GM12878 (cell line): Measurements from ENCODE around the gene SLC22A12. TPM values are rescaled to one million over a fixed set of nuclear protein-coding genes. Genes with fewer than 3 reads are reported as not detected.

Experiments
- ATAC-seq: fragments of 200-7000 bp; cut with Tn5 transposase; 3 replicates; pipeline ENCODE4 v1.9.1; 2020; ENCODE audit warnings: mild to moderate bottlenecking, moderate library complexity
- BruUV-seq: library from RNA; stranded (reverse); fragments of 400-500 nt; replicated peaks from 2 replicates; lab custom pipeline; 2021; lab: Mats Ljungman, UMichigan
- CTCF ChIA-PET: fragments of 300-600 bp; sonication (Branson Sonifier 250); formaldehyde crosslinking; extraction: SDS; loops from one replicate; lab custom pipeline; 2021; ENCODE audit warnings: inconsistent platforms; lab: Yijun Ruan, JAX
- POLR2A ChIA-PET: fragments of 350-600 bp; formaldehyde crosslinking; extraction: SDS; loops from one replicate; lab custom pipeline; 2021; ENCODE audit warnings: inconsistent platforms; lab: Charles Lee
- RAD21 ChIA-PET: fragments of 300-600 bp; sonication (Branson Sonifier 250); formaldehyde crosslinking; loops from one replicate; lab custom pipeline; 2023; ENCODE audit warnings: antibody characterized with exemption; ENCODE audit not compliant: unreplicated experiment; lab: Charles Lee
- SMC1A ChIA-PET: fragments of 300-600 bp; sonication (Branson Sonifier 250); formaldehyde crosslinking; loops from one replicate; lab custom pipeline; 2023; ENCODE audit not compliant: unreplicated experiment, uncharacterized antibody; lab: Charles Lee
- DNase-seq: peaks from one replicate; pipeline ENCODE4 v3.0.0-alpha.2; 2011; ENCODE audit warnings: low read depth, low spot score
- FAIRE-seq: peaks from 3 replicates; lab custom pipeline; 2011; peaks lifted over from hg19 to GRCh38; lab: Jason Lieb, UNC
- H2AFZ ChIP-seq: 2 replicates; pipeline ENCODE4 v1.6.0; 2011; ENCODE audit warnings: low read depth, low read length, control low read depth; ENCODE audit not compliant: control insufficient read depth
- H3K27ac ChIP-seq: 2 replicates; pipeline ENCODE4 v1.5.1; 2011; ENCODE audit warnings: control low read depth; ENCODE audit not compliant: control insufficient read depth, insufficient read depth
- H3K27me3 ChIP-seq, 2 experiments: replicated peaks in 1 of 2; 2 replicates each; pipeline versions ENCODE4 v1.6.0 to v1.6.1; 2011; ENCODE audit warnings: low read length in 1 of 2; ENCODE audit not compliant: control insufficient read depth in 2 of 2, insufficient read depth in 2 of 2
- H3K36me3 ChIP-seq, 2 experiments: 2 replicates each; pipeline ENCODE4 v1.5.1; 2011; ENCODE audit warnings: low read length in 1 of 2; ENCODE audit not compliant: control insufficient read depth in 2 of 2, insufficient read depth in 2 of 2
- H3K4me1 ChIP-seq: 2 replicates; pipeline ENCODE4 v1.6.1; 2011; ENCODE audit warnings: mild to moderate bottlenecking, low read length, moderate library complexity, mixed read lengths; ENCODE audit not compliant: control insufficient read depth, insufficient read depth
- H3K4me2 ChIP-seq: 2 replicates; pipeline ENCODE4 v1.6.0; 2011; ENCODE audit warnings: control low read depth; ENCODE audit not compliant: control insufficient read depth, insufficient read depth
- H3K4me3 ChIP-seq: fragments of 200-600 bp; sonication (generic); 2 replicates; pipeline ENCODE4 v1.5.1; 2016
- H3K79me2 ChIP-seq: 2 replicates; pipeline ENCODE4 v1.6.0; 2011; ENCODE audit warnings: low read length; ENCODE audit not compliant: control insufficient read depth, insufficient read depth
- H3K9ac ChIP-seq: 2 replicates; pipeline ENCODE4 v1.8.0; 2011; ENCODE audit warnings: low read length, control low read depth, mixed read lengths; ENCODE audit not compliant: control insufficient read depth, insufficient read depth
- H3K9me3 ChIP-seq: replicated peaks from 3 replicates; pipeline ENCODE4 v1.5.1; 2011; ENCODE audit warnings: mild to moderate bottlenecking, low read length; ENCODE audit not compliant: control insufficient read depth, insufficient read depth
- H4K20me1 ChIP-seq: 2 replicates; pipeline ENCODE4 v1.6.0; 2011; ENCODE audit not compliant: control insufficient read depth, insufficient read depth
- BCL11A ChIP-seq: IDR thresholded peaks from 2 replicates; pipeline ENCODE4 v1.6.1; 2011; ENCODE audit warnings: low read depth, low read length
- CTCF ChIP-seq, 3 experiments: IDR thresholded peaks in 2 of 3; conservative IDR thresholded peaks in 1 of 3; 2 replicates each; pipeline ENCODE4 v1.5.1; 2011; ENCODE audit warnings: low read depth in 3 of 3, low read length in 3 of 3, mild to moderate bottlenecking in 3 of 3, control low read depth in 2 of 3, moderate library complexity in 2 of 3, inconsistent platforms in 1 of 3, mixed read lengths in 1 of 3; ENCODE audit not compliant: control insufficient read depth in 2 of 3, insufficient read depth in 1 of 3; ENCODE audit errors: extremely low read depth in 1 of 3
- EP300 ChIP-seq, 2 experiments: fragments of 150-350 bp in 1 of 2; IDR thresholded peaks; 2 replicates each; pipeline ENCODE4 v1.6.1; 2011 to 2012; ENCODE audit warnings: low read depth in 2 of 2, low read length in 2 of 2, borderline replicate concordance in 1 of 2, improper control_type of control experiment in 1 of 2, inconsistent platforms in 1 of 2; ENCODE audit not compliant: control insufficient read depth in 1 of 2
- FOXK2 ChIP-seq: fragments of 450-650 bp; IDR thresholded peaks from 2 replicates; pipeline ENCODE4 v1.6.1; 2017; ENCODE audit warnings: mild to moderate bottlenecking, moderate library complexity
- HDAC2 ChIP-seq: fragments of 200-600 bp; sonication (generic); IDR thresholded peaks from 2 replicates; pipeline ENCODE4 v1.6.1; 2017
- KAT2A ChIP-seq: conservative IDR thresholded peaks from 2 replicates; pipeline ENCODE4 v1.6.1; 2011; ENCODE audit warnings: low read depth, low read length; ENCODE audit not compliant: control insufficient read depth
- MAX ChIP-seq: IDR thresholded peaks from 2 replicates; pipeline ENCODE4 v1.6.1; 2012; ENCODE audit warnings: low read depth, low read length, improper control_type of control experiment
- MYB ChIP-seq: fragments of 150-350 bp; IDR thresholded peaks from 2 replicates; pipeline ENCODE4 v1.6.1; 2014; ENCODE audit warnings: mild to moderate bottlenecking, low read depth, low read length, borderline replicate concordance
- NFYA ChIP-seq: IDR thresholded peaks from 2 replicates; pipeline ENCODE4 v1.6.1; 2011; ENCODE audit warnings: low read depth, mild to moderate bottlenecking, low read length, improper control_type of control experiment, borderline replicate concordance
- NR2C2 ChIP-seq: IDR thresholded peaks from 2 replicates; pipeline ENCODE4 v1.6.1; 2011; ENCODE audit warnings: borderline replicate concordance, low read depth; ENCODE audit not compliant: control insufficient read depth, insufficient read length
- PKNOX1 ChIP-seq: fragments of 450-650 bp; IDR thresholded peaks from 2 replicates; pipeline ENCODE4 v1.6.1; 2016; ENCODE audit warnings: mild to moderate bottlenecking
- RAD21 ChIP-seq: IDR thresholded peaks from 2 replicates; pipeline ENCODE4 v1.6.1; 2011; ENCODE audit warnings: mild to moderate bottlenecking, low read depth, low read length, moderate library complexity; ENCODE audit not compliant: insufficient read depth
- RB1 ChIP-seq: fragments of 450-650 bp; formaldehyde crosslinking; IDR thresholded peaks from 2 replicates; pipeline ENCODE4 v1.6.1; 2017; ENCODE audit warnings: mild to moderate bottlenecking, borderline replicate concordance
- SMAD1 ChIP-seq: fragments of 450-650 bp; IDR thresholded peaks from 2 replicates; pipeline ENCODE4 v1.6.1; 2018; ENCODE audit warnings: mild to moderate bottlenecking, low read depth; ENCODE audit not compliant: partially characterized antibody
- SMC3 ChIP-seq: IDR thresholded peaks from 2 replicates; pipeline ENCODE4 v1.6.1; 2011; ENCODE audit warnings: low read length, improper control_type of control experiment, borderline replicate concordance
- STAT3 ChIP-seq: IDR thresholded peaks from 2 replicates; pipeline ENCODE4 v1.6.1; 2011; ENCODE audit warnings: low read depth, low read length, improper control_type of control experiment
- ZNF24 ChIP-seq: fragments of 450-650 bp; IDR thresholded peaks from 2 replicates; pipeline ENCODE4 v1.6.1; 2017; ENCODE audit warnings: antibody characterized with exemption, mild to moderate bottlenecking
- WGBS: methylation state at CpG from one replicate; pipeline ENCODE4 v1.1.6; 2016; ENCODE audit warnings: low lambda C conversion rate; ENCODE audit not compliant: insufficient replicate concordance, insufficient coverage; ENCODE audit errors: missing lambda C conversion rate; 5-methylcytosine and 5-hydroxymethylcytosine counted together
- in situ Hi-C: fragments of 300-500 bp; cut with MboI; formaldehyde crosslinking; loops from 9 replicates; pipeline ENCODE4 v1.14.3; 2018; ENCODE audit warnings: mixed read lengths
- intact Hi-C: fragments of 100-400 bp; cut with micrococcal nuclease; formaldehyde crosslinking; loops from one replicate; pipeline ENCODE4 v1.14.2; 2022; ENCODE audit not compliant: unreplicated experiment
- polyA plus RNA-seq, 11 experiments: library from polyadenylated mRNA; depleted of rRNA in 4 of 11; unstranded in 6 of 11; stranded (reverse) in 5 of 11; fragments of >200 nt; fragmentation: Nextera tagmentation in 4 of 11; fragmentation: Illumina TruSeq in 1 of 11; extraction: Ambion mirVana in 4 of 11; extraction: Trizol in 1 of 11; gene quantifications; 1 replicate in 1 of 11; 2 replicates in 10 of 11; pipeline versions ENCODE4 v1.2.1 to v1.2.3, GENCODE V29; 2011 to 2016; ENCODE audit warnings: inconsistent platforms in 2 of 11, missing spikeins in 2 of 11, low read depth in 1 of 11
- total RNA-seq, 4 experiments: library from RNA; depleted of rRNA in 3 of 4; stranded (reverse); fragments of >200 nt in 3 of 4; fragmentation: Illumina TruSeq in 1 of 4; extraction: Trizol in 1 of 4; gene quantifications; 2 replicates each; pipeline versions ENCODE4 v1.2.1 to v1.2.3, GENCODE V29; 2013 to 2021
- TF ChIP-seq, protein P1 (sequence below): fragments of 450-650 bp; formaldehyde crosslinking; IDR thresholded peaks from 2 replicates; pipeline ENCODE4 v1.5.0; 2022; ENCODE audit warnings: mild to moderate bottlenecking, missing genetic modification characterization

The SLC22A12 gene
- total and polyA plus RNA-seq, 10 of the 15 experiments (the other 5 are each of a cell fraction or from before 2014, with no cell fraction given), result not detected

- FAIRE-seq (peak; percentile 56), DNase-seq (no peak), ATAC-seq (0 out of 3 replicates have a peak, but pooled peaks have one; percentile 12)
- ChIA-PET CTCF (interaction anchor here (0.7 to 8.7 kb wide), 15 partner anchors 10 to 345 kb away, joined by 3 to 128 read pairs (median 4); no protein-coding TSS in a partner anchor), POLR2A (no interaction called here), SMC1A (interaction anchor here (1.2 to 4.4 kb wide), 5 partner anchors 40 to 331 kb away, joined by 3 to 34 read pairs (median 3); partner anchors contain the start of genes PRDX5 and TRMT112), RAD21 (interaction anchor here (0.6 to 2.3 kb wide), 9 partner anchors 25 to 331 kb away, joined by 3 to 12 read pairs (median 5); partner anchors contain the start of gene PRDX5)
- intact Hi-C loops (loop anchor here (1.0 kb wide), 1 partner anchor 96 kb away; no protein-coding TSS in a partner anchor), in situ Hi-C loops (no loop called here)
- no peak for TF ChIP-seq MAX
- TF ChIP-seq CTCF (IDR thresholded peaks at IDR 0.05 in 2 of 3, conservative IDR thresholded peaks at IDR 0.05 in 1 of 3; ENCODE audit: control insufficient read depth in 2 of 3, extremely low read depth in 1 of 3, insufficient read depth in 1 of 3, low read depth in 3 of 3, low read length in 3 of 3), result peak; percentile 47 to 54 (median 48)
- TF ChIP-seq, protein P1, sequence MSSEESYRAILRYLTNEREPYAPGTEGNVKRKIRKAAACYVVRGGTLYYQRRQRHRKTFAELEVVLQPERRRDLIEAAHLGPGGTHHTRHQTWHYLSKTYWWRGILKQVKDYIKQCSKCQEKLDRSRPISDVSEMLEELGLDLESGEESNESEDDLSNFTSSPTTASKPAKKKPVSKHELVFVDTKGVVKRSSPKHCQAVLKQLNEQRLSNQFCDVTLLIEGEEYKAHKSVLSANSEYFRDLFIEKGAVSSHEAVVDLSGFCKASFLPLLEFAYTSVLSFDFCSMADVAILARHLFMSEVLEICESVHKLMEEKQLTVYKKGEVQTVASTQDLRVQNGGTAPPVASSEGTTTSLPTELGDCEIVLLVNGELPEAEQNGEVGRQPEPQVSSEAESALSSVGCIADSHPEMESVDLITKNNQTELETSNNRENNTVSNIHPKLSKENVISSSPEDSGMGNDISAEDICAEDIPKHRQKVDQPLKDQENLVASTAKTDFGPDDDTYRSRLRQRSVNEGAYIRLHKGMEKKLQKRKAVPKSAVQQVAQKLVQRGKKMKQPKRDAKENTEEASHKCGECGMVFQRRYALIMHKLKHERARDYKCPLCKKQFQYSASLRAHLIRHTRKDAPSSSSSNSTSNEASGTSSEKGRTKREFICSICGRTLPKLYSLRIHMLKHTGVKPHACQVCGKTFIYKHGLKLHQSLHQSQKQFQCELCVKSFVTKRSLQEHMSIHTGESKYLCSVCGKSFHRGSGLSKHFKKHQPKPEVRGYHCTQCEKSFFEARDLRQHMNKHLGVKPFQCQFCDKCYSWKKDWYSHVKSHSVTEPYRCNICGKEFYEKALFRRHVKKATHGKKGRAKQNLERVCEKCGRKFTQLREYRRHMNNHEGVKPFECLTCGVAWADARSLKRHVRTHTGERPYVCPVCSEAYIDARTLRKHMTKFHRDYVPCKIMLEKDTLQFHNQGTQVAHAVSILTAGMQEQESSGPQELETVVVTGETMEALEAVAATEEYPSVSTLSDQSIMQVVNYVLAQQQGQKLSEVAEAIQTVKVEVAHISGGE (CRISPR knock-in tag), result no peak
- peak; percentile 34; the same call in 1 of the 2 replicates for TF ChIP-seq SMC3
- no peak for TF ChIP-seq SMAD1
- TF ChIP-seq RB1, result 0 out of 2 replicates have a peak, but pooled peaks have one; percentile 32
- TF ChIP-seq NR2C2, result no peak
- TF ChIP-seq KAT2A, result no peak
- TF ChIP-seq STAT3, result no peak
- TF ChIP-seq NFYA, result no peak
- no peak for TF ChIP-seq HDAC2
- peak; percentile 66 for TF ChIP-seq RAD21
- TF ChIP-seq ZNF24, result no peak
- TF ChIP-seq EP300 (IDR thresholded peaks at IDR 0.05; ENCODE audit: borderline replicate concordance in 1 of 2, control insufficient read depth in 1 of 2, low read depth in 2 of 2, low read length in 2 of 2), result no peak
- TF ChIP-seq MYB, result no peak
- no peak for TF ChIP-seq BCL11A
- TF ChIP-seq PKNOX1, result no peak
- no peak for TF ChIP-seq FOXK2
- no peak overlapping the region for H3K4me3 ChIP-seq
- H4K20me1 ChIP-seq, result no peaks in the 10 kb centered on the region
- H3K9ac ChIP-seq, result no peak overlapping the region
- 25% methylated on average over 6 of the region's 6 CpGs for WGBS
- BruUV-seq, result no TSS peak
- H3K79me2 ChIP-seq, result no peaks in the 10 kb centered on the region
- H3K27me3 ChIP-seq, result peaks cover 8% of the 10 kb centered on the region in 2 experiments; a peak in 3 of 4 replicates
- H3K9me3 ChIP-seq, result no peaks in the 10 kb centered on the region
- H3K4me1 ChIP-seq, result no peaks in the 10 kb centered on the region
- H3K36me3 ChIP-seq, result no peaks in the 10 kb centered on the region
- no peak overlapping the region for H3K4me2 ChIP-seq
- H2AFZ ChIP-seq, result no peak overlapping the region
- H3K27ac ChIP-seq, result no peak overlapping the region
Observed at GRCh38 chr11:64649291-64649697, 58.3 kb downstream of the SLC22A12 start.
